ENCODE data around the gene KRT26. TPM values are rescaled to one million over a fixed set of nuclear protein-coding genes. Genes with fewer than 3 reads are reported as not detected.

KRT26 gene
- total and polyA plus RNA-seq, 2 of the 8 experiments (the other 6 are each of a cell fraction or from before 2014, with no cell fraction given), result not detected

DNA sequence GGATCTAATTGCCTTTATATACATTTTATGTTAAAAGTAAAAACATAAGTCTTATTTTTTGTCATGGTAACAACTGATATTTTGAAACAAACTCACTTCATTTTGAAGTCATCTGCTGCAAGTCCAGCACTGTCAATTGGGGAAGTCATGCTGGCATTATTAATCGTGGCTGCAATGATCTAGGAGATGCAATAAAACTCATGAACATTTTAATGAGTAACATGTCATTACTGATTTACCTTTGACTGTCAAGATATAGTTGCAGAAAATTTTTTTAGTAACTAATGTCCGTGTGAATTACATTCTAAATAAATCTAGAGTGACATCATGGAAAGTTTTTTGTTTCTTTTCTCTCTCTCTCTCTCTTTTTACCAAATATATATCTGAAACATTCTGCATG is 51.1 kb downstream of the KRT26 start:
- 88% methylated on average over 2 of the region's 2 CpGs; no CpG with 5 or more reads in 1 of the 2 experiments for WGBS, 2 experiments (ENCODE audit: extremely low coverage in 1 of 2, insufficient coverage in 1 of 2, insufficient read length in 1 of 2, insufficient replicate concordance in 2 of 2, low coverage in 1 of 2, low lambda C conversion rate in 2 of 2, missing lambda C conversion rate in 1 of 2)
- no peaks in the 10 kb centered on the region for H3K9me3 ChIP-seq (ENCODE audit: insufficient read depth in 2 of 2, low read depth in 1 of 2, low read length in 1 of 2)
- no peaks in the 10 kb centered on the region for H3K4me1 ChIP-seq (replicated peaks in 1 of 4; ENCODE audit: control insufficient read depth in 3 of 4, insufficient read depth in 4 of 4, low read length in 3 of 4)
- no peak overlapping the region for H3K56ac ChIP-seq (replicated peaks; ENCODE audit: insufficient read length, low read depth, low read length)
- no peaks in the 10 kb centered on the region for H3K23me2 ChIP-seq (ENCODE audit: low read depth, low read length)
- no peak overlapping the region for H3K4me2 ChIP-seq (ENCODE audit: insufficient read depth in 1 of 2, low read depth in 2 of 2, low read length in 2 of 2)
- no peak overlapping the region for H3K18ac ChIP-seq (ENCODE audit: extremely low read depth, low read length)
- FAIRE-seq, result no peak
- H2AK5ac ChIP-seq (ENCODE audit: low read depth, low read length), result no peak overlapping the region
- no peak overlapping the region for H2BK5ac ChIP-seq (ENCODE audit: low read depth, low read length)
- H3K27ac ChIP-seq (ENCODE audit: low read depth, low read length), result no peak overlapping the region
- H2BK120ac ChIP-seq (replicated peaks; ENCODE audit: low read depth, low read length), result no peak overlapping the region
- no peak overlapping the region for H2BK15ac ChIP-seq (ENCODE audit: low read length)
- no peak overlapping the region for H3K4me3 ChIP-seq (ENCODE audit: extremely low read depth in 1 of 4, insufficient read depth in 2 of 4, low read depth in 3 of 4, low read length in 4 of 4)
- no peak overlapping the region for H4K8ac ChIP-seq (ENCODE audit: extremely low read depth, insufficient read depth, low read length)
- no peaks in the 10 kb centered on the region for H3K36me3 ChIP-seq (ENCODE audit: control insufficient read depth in 2 of 4, insufficient read depth in 4 of 4, low read length in 3 of 4)
- H3K9ac ChIP-seq (replicated peaks in 1 of 4; ENCODE audit: extremely low read depth in 1 of 4, low read depth in 3 of 4, low read length in 3 of 4), result no peak overlapping the region
- no peak overlapping the region for H2BK12ac ChIP-seq (ENCODE audit: low read depth, low read length)
- CTCF ChIA-PET (ENCODE audit: partially characterized antibody), result no interaction called here
- H3K79me1 ChIP-seq (ENCODE audit: low read depth, low read length), result no peaks in the 10 kb centered on the region
- no peak overlapping the region for H3K4ac ChIP-seq (replicated peaks; ENCODE audit: insufficient read length, low read depth, low read length)
- no peak for DNase-seq (ENCODE audit: low read depth in 1 of 2, low spot score in 2 of 2)
- H3K23ac ChIP-seq (ENCODE audit: insufficient read length), result no peak overlapping the region
- no peak overlapping the region for H4K5ac ChIP-seq (ENCODE audit: insufficient read length, low read depth, low read length)
- no peaks in the 10 kb centered on the region for H3K27me3 ChIP-seq (replicated peaks in 1 of 4; ENCODE audit: control insufficient read depth in 3 of 4, extremely low read depth in 1 of 4, insufficient read depth in 3 of 4, low read length in 3 of 4)
- H2AFZ ChIP-seq (ENCODE audit: low read length), result no peak overlapping the region
- H2BK20ac ChIP-seq (ENCODE audit: low read length), result no peak overlapping the region
- no peaks in the 10 kb centered on the region for H3K79me2 ChIP-seq (ENCODE audit: control insufficient read depth in 1 of 2, insufficient read depth in 2 of 2, low read length in 2 of 2)
- POLR2A ChIA-PET (ENCODE audit: partially characterized antibody), result no interaction called here
- no peak overlapping the region for H3K14ac ChIP-seq (ENCODE audit: insufficient read length)
- no peak overlapping the region for H4K91ac ChIP-seq (replicated peaks; ENCODE audit: insufficient read length, low read length)
- H4K20me1 ChIP-seq (replicated peaks in 1 of 2; ENCODE audit: control insufficient read depth in 1 of 2, insufficient read depth in 2 of 2, low read length in 2 of 2), result no peaks in the 10 kb centered on the region
- TF ChIP-seq, protein P1, sequence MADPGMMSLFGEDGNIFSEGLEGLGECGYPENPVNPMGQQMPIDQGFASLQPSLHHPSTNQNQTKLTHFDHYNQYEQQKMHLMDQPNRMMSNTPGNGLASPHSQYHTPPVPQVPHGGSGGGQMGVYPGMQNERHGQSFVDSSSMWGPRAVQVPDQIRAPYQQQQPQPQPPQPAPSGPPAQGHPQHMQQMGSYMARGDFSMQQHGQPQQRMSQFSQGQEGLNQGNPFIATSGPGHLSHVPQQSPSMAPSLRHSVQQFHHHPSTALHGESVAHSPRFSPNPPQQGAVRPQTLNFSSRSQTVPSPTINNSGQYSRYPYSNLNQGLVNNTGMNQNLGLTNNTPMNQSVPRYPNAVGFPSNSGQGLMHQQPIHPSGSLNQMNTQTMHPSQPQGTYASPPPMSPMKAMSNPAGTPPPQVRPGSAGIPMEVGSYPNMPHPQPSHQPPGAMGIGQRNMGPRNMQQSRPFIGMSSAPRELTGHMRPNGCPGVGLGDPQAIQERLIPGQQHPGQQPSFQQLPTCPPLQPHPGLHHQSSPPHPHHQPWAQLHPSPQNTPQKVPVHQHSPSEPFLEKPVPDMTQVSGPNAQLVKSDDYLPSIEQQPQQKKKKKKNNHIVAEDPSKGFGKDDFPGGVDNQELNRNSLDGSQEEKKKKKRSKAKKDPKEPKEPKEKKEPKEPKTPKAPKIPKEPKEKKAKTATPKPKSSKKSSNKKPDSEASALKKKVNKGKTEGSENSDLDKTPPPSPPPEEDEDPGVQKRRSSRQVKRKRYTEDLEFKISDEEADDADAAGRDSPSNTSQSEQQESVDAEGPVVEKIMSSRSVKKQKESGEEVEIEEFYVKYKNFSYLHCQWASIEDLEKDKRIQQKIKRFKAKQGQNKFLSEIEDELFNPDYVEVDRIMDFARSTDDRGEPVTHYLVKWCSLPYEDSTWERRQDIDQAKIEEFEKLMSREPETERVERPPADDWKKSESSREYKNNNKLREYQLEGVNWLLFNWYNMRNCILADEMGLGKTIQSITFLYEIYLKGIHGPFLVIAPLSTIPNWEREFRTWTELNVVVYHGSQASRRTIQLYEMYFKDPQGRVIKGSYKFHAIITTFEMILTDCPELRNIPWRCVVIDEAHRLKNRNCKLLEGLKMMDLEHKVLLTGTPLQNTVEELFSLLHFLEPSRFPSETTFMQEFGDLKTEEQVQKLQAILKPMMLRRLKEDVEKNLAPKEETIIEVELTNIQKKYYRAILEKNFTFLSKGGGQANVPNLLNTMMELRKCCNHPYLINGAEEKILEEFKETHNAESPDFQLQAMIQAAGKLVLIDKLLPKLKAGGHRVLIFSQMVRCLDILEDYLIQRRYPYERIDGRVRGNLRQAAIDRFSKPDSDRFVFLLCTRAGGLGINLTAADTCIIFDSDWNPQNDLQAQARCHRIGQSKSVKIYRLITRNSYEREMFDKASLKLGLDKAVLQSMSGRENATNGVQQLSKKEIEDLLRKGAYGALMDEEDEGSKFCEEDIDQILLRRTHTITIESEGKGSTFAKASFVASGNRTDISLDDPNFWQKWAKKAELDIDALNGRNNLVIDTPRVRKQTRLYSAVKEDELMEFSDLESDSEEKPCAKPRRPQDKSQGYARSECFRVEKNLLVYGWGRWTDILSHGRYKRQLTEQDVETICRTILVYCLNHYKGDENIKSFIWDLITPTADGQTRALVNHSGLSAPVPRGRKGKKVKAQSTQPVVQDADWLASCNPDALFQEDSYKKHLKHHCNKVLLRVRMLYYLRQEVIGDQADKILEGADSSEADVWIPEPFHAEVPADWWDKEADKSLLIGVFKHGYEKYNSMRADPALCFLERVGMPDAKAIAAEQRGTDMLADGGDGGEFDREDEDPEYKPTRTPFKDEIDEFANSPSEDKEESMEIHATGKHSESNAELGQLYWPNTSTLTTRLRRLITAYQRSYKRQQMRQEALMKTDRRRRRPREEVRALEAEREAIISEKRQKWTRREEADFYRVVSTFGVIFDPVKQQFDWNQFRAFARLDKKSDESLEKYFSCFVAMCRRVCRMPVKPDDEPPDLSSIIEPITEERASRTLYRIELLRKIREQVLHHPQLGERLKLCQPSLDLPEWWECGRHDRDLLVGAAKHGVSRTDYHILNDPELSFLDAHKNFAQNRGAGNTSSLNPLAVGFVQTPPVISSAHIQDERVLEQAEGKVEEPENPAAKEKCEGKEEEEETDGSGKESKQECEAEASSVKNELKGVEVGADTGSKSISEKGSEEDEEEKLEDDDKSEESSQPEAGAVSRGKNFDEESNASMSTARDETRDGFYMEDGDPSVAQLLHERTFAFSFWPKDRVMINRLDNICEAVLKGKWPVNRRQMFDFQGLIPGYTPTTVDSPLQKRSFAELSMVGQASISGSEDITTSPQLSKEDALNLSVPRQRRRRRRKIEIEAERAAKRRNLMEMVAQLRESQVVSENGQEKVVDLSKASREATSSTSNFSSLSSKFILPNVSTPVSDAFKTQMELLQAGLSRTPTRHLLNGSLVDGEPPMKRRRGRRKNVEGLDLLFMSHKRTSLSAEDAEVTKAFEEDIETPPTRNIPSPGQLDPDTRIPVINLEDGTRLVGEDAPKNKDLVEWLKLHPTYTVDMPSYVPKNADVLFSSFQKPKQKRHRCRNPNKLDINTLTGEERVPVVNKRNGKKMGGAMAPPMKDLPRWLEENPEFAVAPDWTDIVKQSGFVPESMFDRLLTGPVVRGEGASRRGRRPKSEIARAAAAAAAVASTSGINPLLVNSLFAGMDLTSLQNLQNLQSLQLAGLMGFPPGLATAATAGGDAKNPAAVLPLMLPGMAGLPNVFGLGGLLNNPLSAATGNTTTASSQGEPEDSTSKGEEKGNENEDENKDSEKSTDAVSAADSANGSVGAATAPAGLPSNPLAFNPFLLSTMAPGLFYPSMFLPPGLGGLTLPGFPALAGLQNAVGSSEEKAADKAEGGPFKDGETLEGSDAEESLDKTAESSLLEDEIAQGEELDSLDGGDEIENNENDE (IDR thresholded peaks at IDR 0.05; ENCODE audit: insufficient replicate concordance, low read length), result no peak
